Measurements from ENCODE around the gene CILP2.

The CILP2 gene

GRCh38 chr19:19533841-19534240 is 4.2 kb upstream of the CILP2 start:
- no peaks in the 10 kb centered on the region; the same call in 1 of the 2 replicates for H3K4me1 ChIP-seq (ENCODE audit: control insufficient read depth, insufficient read depth, low read length)
- H3K9me3 ChIP-seq (ENCODE audit: control insufficient read depth, insufficient read depth, low read depth, low read length): no peaks in the 10 kb centered on the region
- H3K36me3 ChIP-seq (ENCODE audit: control insufficient read depth in 2 of 2, insufficient read depth in 1 of 2, low read length in 2 of 2): peaks cover 10 to 38% of the 10 kb centered on the region in 2 experiments; a peak in 1 of 3 replicates
- ChIA-PET CTCF (interaction anchor here (7.3 kb wide), 1 partner anchor 20 kb away, joined by 75 read pairs; no protein-coding TSS in a partner anchor), POLR2A (no interaction called here)
- no peak overlapping the region for H3K4me3 ChIP-seq (ENCODE audit: low read depth, low read length)
- H3K27ac ChIP-seq (ENCODE audit: extremely low read depth, low read depth, low read length): no peak overlapping the region
- TF ChIP-seq SCRT2 (tag by site-specific recombination; IDR thresholded peaks at IDR 0.05) (no peak), HOXC10 (CRISPR knock-in tag; IDR thresholded peaks at IDR 0.05) (no peak), ZNF621 (tag by site-specific recombination; IDR thresholded peaks at IDR 0.05) (no peak), ZNF670 (tag by site-specific recombination; IDR thresholded peaks at IDR 0.05; ENCODE audit: low read depth) (no peak), ZNF639 (tag by site-specific recombination; IDR thresholded peaks at IDR 0.05) (no peak), ZNF529 (tag by site-specific recombination; IDR thresholded peaks at IDR 0.05; ENCODE audit: insufficient replicate concordance) (no peak)

- Histone ChIP-seq H3K9me3 (ENCODE audit: control insufficient read depth, insufficient read depth, low read depth, low read length) (no peaks in the 10 kb centered on the region), H3K27ac (ENCODE audit: extremely low read depth, low read depth, low read length) (no peak overlapping the region), H3K4me3 (ENCODE audit: low read depth, low read length) (no peak overlapping the region), H3K36me3 (ENCODE audit: control insufficient read depth in 2 of 2, insufficient read depth in 1 of 2, low read length in 2 of 2) (peaks cover 10 to 29% of the 10 kb centered on the region in 2 experiments; a peak in 1 of 3 replicates), H3K4me1 (ENCODE audit: control insufficient read depth, insufficient read depth, low read length) (no peaks in the 10 kb centered on the region; the same call in 1 of the 2 replicates)
- TF ChIP-seq ZNF174 (tag by site-specific recombination; IDR thresholded peaks at IDR 0.05): no peak
- no peak for TF ChIP-seq KLF10 (tag by site-specific recombination; IDR thresholded peaks at IDR 0.05)
- no peak for TF ChIP-seq ZNF214 (tag by site-specific recombination; IDR thresholded peaks at IDR 0.05; ENCODE audit: borderline replicate concordance)
- no peak for TF ChIP-seq ZNF266 (tag by site-specific recombination; IDR thresholded peaks at IDR 0.05; ENCODE audit: low read depth)
- CTCF ChIA-PET: interaction anchor here (1.3 to 7.3 kb wide), 2 partner anchors 19 to 109 kb away, joined by 5 to 75 read pairs; partner anchors contain the start of gene GMIP
- POLR2A ChIA-PET: interaction anchor here (1.2 to 1.7 kb wide), 2 partner anchors 15 to 20 kb away, joined by 4 to 5 read pairs; no protein-coding TSS in a partner anchor
Observed at GRCh38 chr19:19534556-19535265, 3.4 kb upstream of the CILP2 start.

- H3K4me3 ChIP-seq (ENCODE audit: low read depth, low read length): no peak overlapping the region
- no peak overlapping the region for H3K27ac ChIP-seq (ENCODE audit: extremely low read depth, low read depth, low read length)
- no peaks in the 10 kb centered on the region; the same call in 1 of the 2 replicates for H3K4me1 ChIP-seq (ENCODE audit: control insufficient read depth, insufficient read depth, low read length)
- ChIA-PET POLR2A (interaction anchor here (1.2 to 1.7 kb wide), 2 partner anchors 14 to 19 kb away, joined by 4 to 5 read pairs; no protein-coding TSS in a partner anchor), CTCF (interaction anchor here (1.3 to 7.3 kb wide), 2 partner anchors 18 to 108 kb away, joined by 5 to 75 read pairs; partner anchors contain the start of gene GMIP)
- no peaks in the 10 kb centered on the region for H3K9me3 ChIP-seq (ENCODE audit: control insufficient read depth, insufficient read depth, low read depth, low read length)
- peaks cover 10 to 24% of the 10 kb centered on the region in 2 experiments; a peak in 1 of 3 replicates for H3K36me3 ChIP-seq (ENCODE audit: control insufficient read depth in 2 of 2, insufficient read depth in 1 of 2, low read length in 2 of 2)
- TF ChIP-seq ZNF664 (tag by site-specific recombination; IDR thresholded peaks at IDR 0.05): no peak
- TF ChIP-seq GLIS1 (tag by site-specific recombination; IDR thresholded peaks at IDR 0.05): 0 out of 2 replicates have a peak, but pooled peaks have one; percentile 34
Observed at GRCh38 chr19:19535311-19536191, 2.5 kb upstream of the CILP2 start.
